WTC11 (cell line): ENCODE measurements around the gene GNAL.

Experiments used
- ESRRA ChIP-seq: sonication (generic); formaldehyde crosslinking; IDR thresholded peaks from 2 replicates; pipeline ENCODE4 v1.8.1; 2022; ENCODE audit warnings: mild to moderate bottlenecking, missing genetic modification reagents, borderline replicate concordance
- ETV6 ChIP-seq: sonication (generic); formaldehyde crosslinking; IDR thresholded peaks from 2 replicates; pipeline ENCODE4 v1.8.1; 2022; ENCODE audit warnings: mild to moderate bottlenecking, missing genetic modification reagents
- FOXP1 ChIP-seq: sonication (generic); formaldehyde crosslinking; IDR thresholded peaks from 2 replicates; pipeline ENCODE4 v1.8.0; 2022; ENCODE audit warnings: missing genetic modification reagents, mild to moderate bottlenecking, moderate library complexity, borderline replicate concordance
- JUN ChIP-seq: sonication (generic); formaldehyde crosslinking; IDR thresholded peaks from 2 replicates; pipeline ENCODE4 v1.8.0; 2023; ENCODE audit warnings: mild to moderate bottlenecking, missing genetic modification reagents
- NFE2L1 ChIP-seq: sonication (generic); formaldehyde crosslinking; IDR thresholded peaks from 2 replicates; pipeline ENCODE4 v1.8.1; 2023; ENCODE audit warnings: missing genetic modification reagents
- NFYB ChIP-seq: sonication (generic); formaldehyde crosslinking; conservative IDR thresholded peaks from 2 replicates; pipeline ENCODE4 v1.8.0; 2022; ENCODE audit warnings: low read depth, missing genetic modification reagents
- SP1 ChIP-seq: sonication (generic); formaldehyde crosslinking; conservative IDR thresholded peaks from 2 replicates; pipeline ENCODE4 v1.8.1; 2022; ENCODE audit warnings: missing genetic modification reagents
- USF1 ChIP-seq: sonication (generic); formaldehyde crosslinking; IDR thresholded peaks from 2 replicates; pipeline ENCODE4 v1.8.0; 2022; ENCODE audit warnings: mild to moderate bottlenecking, missing genetic modification reagents
- ZBTB21 ChIP-seq: sonication (generic); formaldehyde crosslinking; IDR thresholded peaks from 2 replicates; pipeline ENCODE4 v1.8.1; 2023; ENCODE audit warnings: mild to moderate bottlenecking, missing genetic modification reagents, borderline replicate concordance
- TF ChIP-seq, protein P1 (sequence below): fragments of 200-600 bp; IDR thresholded peaks from 2 replicates; pipeline ENCODE4 v1.8.0; 2022; ENCODE audit warnings: antibody characterized with exemption

DNA sequence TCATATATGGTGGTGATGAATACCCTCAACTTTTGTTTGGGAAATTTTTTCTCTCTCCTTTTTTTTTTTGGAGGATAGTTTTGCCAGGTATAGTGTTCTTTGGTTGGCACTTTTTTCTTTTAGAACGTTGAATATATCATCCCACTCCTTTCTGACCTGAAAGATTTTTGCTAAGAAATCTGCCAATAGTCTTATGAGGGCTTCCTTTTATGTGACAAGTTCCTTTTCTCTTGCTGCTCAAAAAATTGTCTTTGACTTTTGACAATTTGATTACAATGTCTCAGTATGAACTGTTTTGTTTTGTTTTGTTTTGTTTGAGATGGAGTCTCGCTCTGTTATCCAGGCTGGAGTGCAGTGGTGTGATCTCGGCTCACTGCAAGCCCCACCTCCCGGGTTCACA is 21.5 kb downstream of the GNAL start:
- no peak for TF ChIP-seq ESRRA
- no peak for TF ChIP-seq SP1
- TF ChIP-seq, protein P1, sequence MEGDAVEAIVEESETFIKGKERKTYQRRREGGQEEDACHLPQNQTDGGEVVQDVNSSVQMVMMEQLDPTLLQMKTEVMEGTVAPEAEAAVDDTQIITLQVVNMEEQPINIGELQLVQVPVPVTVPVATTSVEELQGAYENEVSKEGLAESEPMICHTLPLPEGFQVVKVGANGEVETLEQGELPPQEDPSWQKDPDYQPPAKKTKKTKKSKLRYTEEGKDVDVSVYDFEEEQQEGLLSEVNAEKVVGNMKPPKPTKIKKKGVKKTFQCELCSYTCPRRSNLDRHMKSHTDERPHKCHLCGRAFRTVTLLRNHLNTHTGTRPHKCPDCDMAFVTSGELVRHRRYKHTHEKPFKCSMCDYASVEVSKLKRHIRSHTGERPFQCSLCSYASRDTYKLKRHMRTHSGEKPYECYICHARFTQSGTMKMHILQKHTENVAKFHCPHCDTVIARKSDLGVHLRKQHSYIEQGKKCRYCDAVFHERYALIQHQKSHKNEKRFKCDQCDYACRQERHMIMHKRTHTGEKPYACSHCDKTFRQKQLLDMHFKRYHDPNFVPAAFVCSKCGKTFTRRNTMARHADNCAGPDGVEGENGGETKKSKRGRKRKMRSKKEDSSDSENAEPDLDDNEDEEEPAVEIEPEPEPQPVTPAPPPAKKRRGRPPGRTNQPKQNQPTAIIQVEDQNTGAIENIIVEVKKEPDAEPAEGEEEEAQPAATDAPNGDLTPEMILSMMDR = no peak
- TF ChIP-seq JUN (CRISPR knock-in tag) = no peak
- TF ChIP-seq ETV6 (CRISPR knock-in tag) = no peak
- no peak for TF ChIP-seq NFE2L1
- no peak for TF ChIP-seq USF1 (CRISPR knock-in tag)
- TF ChIP-seq FOXP1 (CRISPR knock-in tag) = no peak
- no peak for TF ChIP-seq NFYB
- TF ChIP-seq ZBTB21 (CRISPR knock-in tag) = no peak
